Esophagus (tissue), 2 donors: ENCODE data around the gene SMOC2. TPM values are rescaled to one million over a fixed set of nuclear protein-coding genes. Genes with fewer than 3 reads are reported as not detected.

Source experiments
- H3K27ac ChIP-seq, 2 donors: one replicate each; pipeline ENCODE4 v1.5.1; 2013; ENCODE audit warnings: low read depth in 2 of 2, mild to moderate bottlenecking in 2 of 2, inconsistent platforms in 1 of 2, low read length in 1 of 2, moderate library complexity in 1 of 2
- H3K27me3 ChIP-seq, 2 donors: one replicate each; pipeline ENCODE4 v1.6.1; 2013; ENCODE audit warnings: low read length in 2 of 2, control low read depth in 1 of 2, mild to moderate bottlenecking in 1 of 2; ENCODE audit not compliant: insufficient read depth in 2 of 2, control insufficient read depth in 1 of 2
- H3K36me3 ChIP-seq, 2 donors: one replicate each; pipeline ENCODE4 v1.6.1; 2013; ENCODE audit warnings: low read length in 1 of 2; ENCODE audit not compliant: control insufficient read depth in 2 of 2, insufficient read depth in 2 of 2
- H3K4me1 ChIP-seq, 2 donors: one replicate each; pipeline ENCODE4 v1.6.1; 2013; ENCODE audit warnings: low read length in 1 of 2; ENCODE audit not compliant: control insufficient read depth in 2 of 2, insufficient read depth in 2 of 2
- H3K4me3 ChIP-seq, 2 donors: one replicate each; pipeline ENCODE4 v1.5.1; 2013; ENCODE audit warnings: low read length in 2 of 2, mild to moderate bottlenecking in 2 of 2, low read depth in 1 of 2, moderate library complexity in 1 of 2
- H3K9me3 ChIP-seq, 2 donors: one replicate each; pipeline ENCODE4 v1.6.1; 2013; ENCODE audit warnings: mild to moderate bottlenecking in 2 of 2, low read depth in 1 of 2, low read length in 1 of 2, moderate library complexity in 1 of 2; ENCODE audit not compliant: control insufficient read depth in 2 of 2, insufficient read depth in 1 of 2
- WGBS, 2 donors: extraction: QIAGEN DNeasy Blood & Tissue Kit; methylation state at CpG; one replicate each; pipeline ENCODE4 v1.1.7; 2013; 5-methylcytosine and 5-hydroxymethylcytosine counted together
- polyA plus RNA-seq, 2 donors: library from polyadenylated mRNA; stranded (reverse); fragments of 200-250 nt; gene quantifications; one replicate each; pipeline ENCODE4 v1.2.3, GENCODE V29; 2013
- donor health status: healthy with polysubstance abuse.
- donor health status: Bipolar disorder and iron deficiency.

Gene SMOC2
- polyA plus RNA-seq, 2 donors: 4.6 to 14.4 TPM

GRCh38 chr6:168636147-168637004 lies 195.4 kb downstream of the SMOC2 start:
- Histone ChIP-seq H3K36me3 (no peaks in the 10 kb centered on the region), H3K4me1 (peaks cover 0 to 2% of the 10 kb centered on the region in 2 donors), H3K27ac (no peak overlapping the region), H3K27me3 (no peaks in the 10 kb centered on the region), H3K4me3 (no peak overlapping the region), H3K9me3 (no peaks in the 10 kb centered on the region)
- WGBS, 2 donors: 50 to 64% methylated on average over 8 to 10 of the region's 11 CpGs

GRCh38 chr6:168637834-168638233 lies 196.8 kb downstream of the SMOC2 start:
- H3K27ac ChIP-seq: no peak overlapping the region
- H3K4me1 ChIP-seq: peaks cover 0 to 2% of the 10 kb centered on the region in 2 donors
- 54 to 55% methylated on average over 10 of the region's 10 CpGs for WGBS, 2 donors
- H3K36me3 ChIP-seq: no peaks in the 10 kb centered on the region
- no peak overlapping the region for H3K4me3 ChIP-seq
- H3K9me3 ChIP-seq: no peaks in the 10 kb centered on the region
- H3K27me3 ChIP-seq: no peaks in the 10 kb centered on the region

- H3K4me1 ChIP-seq: peaks cover 0 to 2% of the 10 kb centered on the region in 2 donors
- H3K27ac ChIP-seq: no peak overlapping the region
- H3K9me3 ChIP-seq: no peaks in the 10 kb centered on the region
- H3K36me3 ChIP-seq: no peaks in the 10 kb centered on the region
- H3K27me3 ChIP-seq: no peaks in the 10 kb centered on the region
- 52 to 54% methylated on average over 22 of the region's 22 CpGs for WGBS, 2 donors
- H3K4me3 ChIP-seq: no peak overlapping the region
Observed at GRCh38 chr6:168638468-168639271, 197.7 kb downstream of the SMOC2 start.

GRCh38 chr6:168640181-168640580 lies 199.2 kb downstream of the SMOC2 start:
- Histone ChIP-seq H3K27me3 (no peaks in the 10 kb centered on the region), H3K4me1 (peaks cover 0 to 2% of the 10 kb centered on the region in 2 donors), H3K27ac (no peak overlapping the region), H3K36me3 (no peaks in the 10 kb centered on the region), H3K9me3 (no peaks in the 10 kb centered on the region), H3K4me3 (no peak overlapping the region)
- 69 to 74% methylated on average over 8 of the region's 8 CpGs for WGBS, 2 donors

DNA sequence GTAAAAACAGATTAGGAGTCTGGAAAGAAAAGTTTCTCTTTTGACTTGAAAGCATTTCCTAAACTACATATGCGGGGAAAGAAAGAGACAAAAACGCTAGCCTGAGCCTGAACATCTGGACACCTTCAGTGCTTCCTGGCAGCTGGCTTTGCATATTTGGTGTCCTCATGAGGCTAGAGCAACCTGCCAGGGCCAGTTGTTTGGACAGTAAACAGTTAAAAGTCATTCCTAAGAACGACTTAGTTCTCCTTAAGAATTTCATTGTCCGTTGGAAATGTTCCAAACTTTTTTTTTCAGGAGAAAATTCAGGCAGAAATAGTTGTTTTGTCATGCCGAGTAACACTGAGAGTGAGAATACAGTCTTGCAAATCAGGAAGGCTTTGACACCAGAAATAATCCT lies 199.8 kb downstream of the SMOC2 start:
- no peaks in the 10 kb centered on the region for H3K27me3 ChIP-seq
- no peak overlapping the region for H3K4me3 ChIP-seq
- no peak overlapping the region for H3K27ac ChIP-seq
- no peaks in the 10 kb centered on the region for H3K36me3 ChIP-seq
- no peaks in the 10 kb centered on the region for H3K9me3 ChIP-seq
- 24 to 32% methylated on average over 5 of the region's 5 CpGs for WGBS, 2 donors
- peaks cover 2% of the 10 kb centered on the region in 2 donors for H3K4me1 ChIP-seq

- no peak overlapping the region for H3K27ac ChIP-seq
- peaks cover 2% of the 10 kb centered on the region in 2 donors for H3K4me1 ChIP-seq
- H3K36me3 ChIP-seq: no peaks in the 10 kb centered on the region
- no peaks in the 10 kb centered on the region for H3K27me3 ChIP-seq
- no peaks in the 10 kb centered on the region for H3K9me3 ChIP-seq
- no peak overlapping the region for H3K4me3 ChIP-seq
- 68 to 79% methylated on average over 5 of the region's 5 CpGs for WGBS, 2 donors
Observed at GRCh38 chr6:168641446-168641845, 200.5 kb downstream of the SMOC2 start.

- no peaks in the 10 kb centered on the region for H3K36me3 ChIP-seq
- H3K4me3 ChIP-seq: no peak overlapping the region
- 89 to 90% methylated on average over 10 of the region's 10 CpGs for WGBS, 2 donors
- H3K9me3 ChIP-seq: no peaks in the 10 kb centered on the region
- no peak overlapping the region for H3K27ac ChIP-seq
- peaks cover 0 to 6% of the 10 kb centered on the region in 2 donors for H3K4me1 ChIP-seq
- no peaks in the 10 kb centered on the region for H3K27me3 ChIP-seq
Observed at GRCh38 chr6:168643401-168643800, 202.4 kb downstream of the SMOC2 start.

DNA sequence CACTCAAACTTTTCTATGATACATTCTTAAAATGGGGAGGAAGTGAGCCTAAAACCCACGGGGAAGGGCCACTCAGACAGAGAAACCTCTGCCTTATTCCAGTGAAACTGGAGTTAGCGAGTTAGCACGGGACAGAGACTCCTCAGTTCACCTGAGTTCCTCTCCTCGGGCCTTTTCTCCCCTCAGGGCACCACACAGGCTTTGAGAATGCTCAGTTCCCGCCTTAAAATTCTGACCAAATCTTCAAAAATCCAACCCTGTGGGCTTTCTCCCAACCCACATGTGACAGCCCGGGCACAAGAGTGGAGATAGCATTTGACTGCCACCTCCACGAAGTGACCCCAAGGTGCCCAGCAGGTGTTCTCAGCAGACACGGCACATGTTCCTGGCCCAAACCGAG lies 204.3 kb downstream of the SMOC2 start:
- Histone ChIP-seq H3K36me3 (no peaks in the 10 kb centered on the region), H3K9me3 (no peaks in the 10 kb centered on the region), H3K4me3 (no peak overlapping the region), H3K4me1 (peaks cover 3 to 8% of the 10 kb centered on the region in 2 donors), H3K27me3 (no peaks in the 10 kb centered on the region), H3K27ac (no peak overlapping the region)
- WGBS, 2 donors: 79 to 85% methylated on average over 9 of the region's 9 CpGs

DNA sequence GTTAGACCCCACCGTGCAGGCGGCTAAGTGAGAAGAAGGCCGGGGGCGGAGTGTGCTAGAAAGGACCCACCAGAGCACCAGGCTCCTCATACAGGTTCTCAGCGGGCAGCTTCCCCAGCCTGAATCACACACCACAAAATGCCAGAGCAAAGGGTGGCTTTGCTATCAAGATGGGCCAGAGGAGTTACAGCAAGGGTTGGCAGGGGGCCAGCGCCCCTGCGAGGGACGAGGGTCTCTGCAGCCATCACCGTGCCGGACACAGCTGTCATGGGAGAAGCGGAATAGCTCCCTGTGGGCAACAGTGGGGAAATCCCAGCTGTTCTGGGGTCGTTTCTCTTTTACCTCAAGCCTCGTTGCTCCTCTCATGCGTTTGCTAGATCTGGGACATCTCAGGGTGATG lies 206.3 kb downstream of the SMOC2 start:
- H3K4me3 ChIP-seq: no peak overlapping the region
- H3K36me3 ChIP-seq: no peaks in the 10 kb centered on the region
- H3K27ac ChIP-seq: no peak overlapping the region
- 67 to 71% methylated on average over 14 of the region's 14 CpGs for WGBS, 2 donors
- no peaks in the 10 kb centered on the region for H3K27me3 ChIP-seq
- H3K9me3 ChIP-seq: no peaks in the 10 kb centered on the region
- H3K4me1 ChIP-seq: peaks cover 4 to 10% of the 10 kb centered on the region in 2 donors
